HG02884 (cell line): ENCODE measurements around the gene PPFIA2.

ENCODE experiments used
- ATAC-seq: cut with Tn5 transposase; IDR thresholded peaks from one replicate; pipeline ENCODE4 v1.9.1; 2021; ENCODE audit warnings: mild to moderate bottlenecking, moderate library complexity; ENCODE audit not compliant: unreplicated experiment

Gene PPFIA2

GRCh38 chr12:81759190-81760051, at the start of gene PPFIA2:
PPFIA2 (minus strand) TSS chr12:81759350.
- no peak for ATAC-seq

DNA sequence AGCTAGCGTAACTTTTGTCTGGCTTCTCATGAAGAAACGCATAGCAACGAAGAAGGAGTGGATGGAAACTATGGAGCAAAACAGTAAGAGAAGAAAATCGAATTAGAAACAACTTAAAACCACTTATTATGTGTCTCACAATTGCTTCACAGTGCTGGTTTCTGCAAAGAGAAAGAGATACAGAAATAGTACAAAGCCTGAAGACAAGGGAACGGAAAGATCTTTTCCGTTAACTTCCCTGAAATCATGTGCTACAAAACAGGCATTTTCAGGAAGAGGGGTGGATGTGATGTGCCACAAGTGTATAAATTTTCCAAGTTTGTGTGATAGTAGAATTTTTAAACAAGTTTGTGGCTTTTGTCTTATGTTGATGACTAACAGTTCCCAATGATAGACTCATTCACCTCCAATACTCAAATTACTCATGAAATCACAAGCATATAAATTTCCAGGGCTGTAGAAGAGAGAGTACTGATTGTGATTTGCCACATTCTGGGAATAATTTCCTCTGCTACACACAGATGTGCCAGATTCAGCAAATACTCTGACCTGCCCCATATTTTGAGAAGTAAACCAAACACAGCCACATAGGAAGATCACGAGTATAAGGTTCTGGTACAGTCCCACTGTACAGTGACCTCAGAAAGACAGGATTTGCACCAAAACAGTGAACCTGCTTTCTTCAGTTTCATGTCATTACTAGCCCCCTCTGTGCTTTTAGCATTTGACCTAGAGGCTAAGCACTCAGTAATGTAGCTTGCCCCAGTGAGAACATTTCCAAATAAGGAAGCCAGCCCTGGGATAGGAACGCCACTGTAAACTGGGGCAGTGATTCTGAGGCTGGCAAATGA, 41.4 kb upstream of the PPFIA2 start:
- no peak for ATAC-seq

GRCh38 chr12:81798294-81798693, 39.1 kb upstream of the PPFIA2 start:
- no peak for ATAC-seq

GRCh38 chr12:81797100-81797499, 38.0 kb upstream of the PPFIA2 start:
- ATAC-seq: peak; percentile 64

DNA sequence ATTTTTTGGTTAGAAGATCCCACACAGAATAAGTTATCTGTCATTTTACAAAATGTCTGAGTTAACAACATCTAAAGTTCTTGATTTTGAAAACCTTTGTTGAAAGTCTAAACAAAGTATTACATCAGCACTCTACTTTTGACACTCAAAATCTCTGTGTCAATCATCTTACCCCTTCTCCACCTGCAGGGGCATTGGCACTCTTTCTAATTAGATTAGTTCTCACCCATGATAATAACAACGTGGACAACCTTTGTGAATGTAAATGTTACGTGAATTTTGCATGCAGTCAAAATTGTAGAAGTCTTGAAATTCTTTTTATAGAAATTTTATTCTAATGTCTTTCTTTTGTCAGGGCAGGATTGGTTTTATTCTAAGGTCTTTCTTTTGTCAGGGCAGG, 33.5 kb upstream of the PPFIA2 start:
- ATAC-seq: no peak

DNA sequence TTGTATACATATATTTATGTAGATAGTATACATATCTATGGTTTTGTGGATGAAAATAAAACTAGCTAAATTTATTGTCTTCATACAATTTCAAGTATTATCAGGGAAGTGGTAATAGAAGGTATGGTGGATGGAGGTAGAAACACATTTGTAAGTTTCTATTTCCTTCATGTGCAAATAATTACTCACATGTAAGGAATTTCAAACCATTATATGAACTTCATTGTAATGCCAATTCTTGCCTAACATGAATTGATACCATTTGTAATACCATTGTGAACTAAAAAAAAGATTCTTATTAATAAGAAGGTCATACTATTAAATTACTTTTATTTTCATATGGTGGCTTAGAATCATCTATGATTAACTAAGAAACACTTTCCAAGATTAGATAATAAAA, 20.1 kb upstream of the PPFIA2 start:
- no peak for ATAC-seq

- ATAC-seq: no peak
These were observed 19.6 kb upstream of the PPFIA2 start for GRCh38 chr12:81778719-81779118.

DNA sequence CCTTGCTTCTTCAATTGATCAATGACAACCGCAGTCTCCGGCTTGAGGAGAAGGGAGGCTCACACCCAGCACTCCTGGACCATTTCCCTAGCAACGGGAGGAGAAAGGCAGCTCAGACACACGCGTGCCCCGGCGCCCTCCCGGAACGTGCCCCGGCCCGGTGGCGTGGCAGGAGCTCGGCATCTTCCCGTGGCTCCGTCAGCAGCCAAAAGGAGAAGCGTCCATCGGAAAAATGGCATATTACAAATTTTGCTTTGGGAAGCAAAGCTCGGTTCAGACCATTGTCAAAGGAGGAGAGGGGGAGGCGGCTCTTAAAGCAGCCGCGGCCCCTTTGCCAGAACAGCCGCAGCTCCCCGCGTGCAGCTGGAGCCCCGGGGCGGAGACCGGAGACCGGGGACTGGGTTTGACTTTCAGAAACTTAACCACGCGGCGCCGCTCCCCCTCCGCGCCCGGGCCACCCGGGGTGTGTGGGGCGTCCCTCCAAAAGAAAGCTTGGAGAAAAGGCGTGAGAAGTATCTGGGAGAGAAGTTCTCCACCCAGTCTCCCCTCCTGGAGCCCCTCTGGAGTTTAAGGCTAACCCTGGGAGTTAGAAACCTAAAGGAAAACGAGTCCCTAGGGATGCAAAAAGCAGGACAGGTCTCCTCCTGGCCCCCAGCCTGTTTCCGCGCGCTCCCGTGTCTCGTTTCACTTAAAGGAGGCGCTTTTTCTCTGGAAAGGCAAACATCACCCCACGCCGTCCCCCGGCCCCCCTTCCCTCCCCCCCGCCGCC, 545 bp downstream of the PPFIA2 start:
- no peak for ATAC-seq

GRCh38 chr12:81757731-81758365, 1.3 kb downstream of the PPFIA2 start:
- ATAC-seq: no peak

GRCh38 chr12:81729781-81730180, 29.4 kb downstream of the PPFIA2 start:
- ATAC-seq: no peak

DNA sequence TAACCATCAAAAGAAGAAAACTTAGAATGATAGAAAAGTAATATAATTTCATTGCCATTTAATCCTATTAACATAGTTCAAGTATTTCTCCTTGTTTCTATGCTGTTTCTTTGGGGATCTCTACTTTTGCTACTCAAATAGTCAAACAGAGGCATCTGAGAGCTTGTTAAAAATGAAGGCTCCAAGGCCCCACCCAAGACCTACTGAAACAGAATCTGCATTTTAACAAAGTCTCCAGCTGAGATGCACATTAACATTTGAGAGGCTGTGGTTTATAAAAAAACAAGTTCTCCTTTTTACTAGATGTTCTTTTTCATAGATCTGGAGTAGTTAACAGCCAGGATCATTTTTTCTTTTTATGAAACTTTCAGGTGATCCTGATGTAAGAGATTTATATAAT, 31.8 kb downstream of the PPFIA2 start:
- ATAC-seq: no peak

DNA sequence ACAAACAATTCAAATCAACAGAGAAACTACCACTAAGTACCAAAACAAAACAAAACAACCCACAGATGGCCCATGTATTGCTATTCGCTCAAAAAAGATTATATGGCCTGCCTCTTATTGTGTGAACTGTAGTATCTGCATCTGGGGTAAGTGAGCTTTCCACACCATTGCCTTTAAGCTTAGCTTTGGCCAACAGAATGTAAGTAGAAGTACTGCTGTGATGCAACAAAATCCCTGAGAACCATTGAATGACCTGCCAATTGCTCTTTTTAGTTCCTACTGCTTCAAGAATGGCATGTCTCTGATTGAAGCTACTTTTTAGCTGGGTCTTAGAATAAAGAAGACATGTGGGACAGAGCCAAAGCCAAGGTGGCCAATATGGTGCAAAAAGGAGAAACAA, 32.5 kb downstream of the PPFIA2 start:
- no peak for ATAC-seq

DNA sequence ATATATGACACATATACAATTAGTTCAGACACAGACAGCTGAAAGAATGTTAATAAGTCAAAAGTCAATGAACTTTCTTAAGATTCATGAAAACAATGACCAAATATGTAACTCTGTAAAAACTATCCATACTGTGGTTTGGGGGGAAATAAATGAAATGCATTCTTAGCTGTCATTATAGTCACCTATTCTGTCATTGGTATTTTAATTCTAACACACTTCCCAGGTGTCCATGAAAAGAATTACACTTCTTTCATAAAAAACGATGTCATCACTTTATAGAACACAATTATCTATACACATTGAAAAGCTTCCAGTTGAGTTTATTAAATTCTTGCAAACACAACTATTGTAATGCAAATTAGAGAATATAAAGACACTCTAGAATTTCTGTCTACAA, 35.8 kb downstream of the PPFIA2 start:
- no peak for ATAC-seq

DNA sequence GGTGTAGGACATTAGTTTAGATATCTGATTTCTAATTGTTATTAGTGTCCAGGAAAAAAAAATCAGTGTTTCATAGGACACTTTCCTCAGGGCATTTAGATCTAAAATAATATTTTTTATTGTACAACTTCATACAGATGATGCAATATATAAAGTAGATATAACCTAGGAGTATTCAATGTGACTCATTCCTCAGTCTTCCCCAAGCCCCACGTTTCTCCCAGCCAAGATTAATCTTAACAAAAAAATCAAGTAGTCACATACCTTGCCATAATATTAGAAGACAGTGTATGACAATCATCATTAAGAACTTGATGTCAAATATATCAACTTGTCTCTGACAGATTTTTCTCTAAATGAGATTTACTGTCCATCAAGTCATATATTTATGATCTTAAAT, 37.1 kb downstream of the PPFIA2 start:
- ATAC-seq: no peak

GRCh38 chr12:81718616-81719015, 40.5 kb downstream of the PPFIA2 start:
- ATAC-seq: no peak

GRCh38 chr12:81712536-81712935, 46.6 kb downstream of the PPFIA2 start:
- no peak for ATAC-seq

GRCh38 chr12:81705586-81705985, 53.6 kb downstream of the PPFIA2 start:
- no peak for ATAC-seq

- ATAC-seq: no peak
These were observed 59.6 kb downstream of the PPFIA2 start for GRCh38 chr12:81699551-81699950.

DNA sequence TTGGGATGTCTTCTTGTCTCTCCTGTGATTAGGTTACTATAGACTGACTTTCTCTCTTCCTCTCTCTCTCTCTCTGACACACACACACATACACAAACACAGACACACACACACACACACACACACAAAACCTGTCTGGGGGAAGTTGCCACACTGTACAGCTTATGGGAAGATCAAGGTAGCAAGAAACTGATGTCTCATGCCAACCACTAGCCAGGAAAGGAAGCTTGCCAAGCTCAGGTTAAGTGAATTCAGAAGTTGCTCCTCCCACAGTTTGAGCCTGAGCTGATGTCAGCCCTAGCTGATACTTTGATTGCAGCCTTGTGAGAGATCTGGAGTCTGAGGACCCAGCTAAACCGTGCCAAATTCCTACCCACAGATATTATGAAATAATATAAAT, 67.1 kb downstream of the PPFIA2 start:
- ATAC-seq: no peak

GRCh38 chr12:81683881-81684280, 75.3 kb downstream of the PPFIA2 start:
- no peak for ATAC-seq

DNA sequence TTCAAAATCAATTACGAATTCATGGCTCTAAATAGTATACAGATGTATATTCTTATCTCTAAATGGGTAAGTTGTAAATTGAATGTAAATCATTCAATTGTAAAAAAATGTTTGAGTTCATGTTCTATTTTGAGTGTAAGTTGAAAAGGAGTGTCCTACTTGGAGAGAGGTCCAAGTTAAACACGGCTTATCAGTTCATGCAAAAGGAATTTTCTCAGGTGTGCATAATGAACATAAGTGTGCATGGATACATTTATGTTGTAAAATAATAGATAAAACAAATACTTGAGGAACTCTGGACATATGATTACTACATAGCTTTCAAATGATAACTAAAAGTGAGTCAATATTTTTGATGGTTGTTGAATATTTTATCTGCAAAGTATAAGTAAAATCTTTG, 79.5 kb downstream of the PPFIA2 start:
- ATAC-seq: no peak
